ENCODE data around the gene MYO1C.

MYO1C gene

GRCh38 chr17:1505586-1505985 is 13.1 kb upstream of the MYO1C start:
- Histone ChIP-seq H3K9me3 (ENCODE audit: control insufficient read depth in 1 of 2, low read length in 2 of 2) (no peaks in the 10 kb centered on the region), H3K36me3 (ENCODE audit: control insufficient read depth in 1 of 2, insufficient read depth in 2 of 2, low read length in 2 of 2) (peaks cover 9 to 57% of the 10 kb centered on the region in 2 donors), H3K27me3 (ENCODE audit: low read depth, low read length) (no peaks in the 10 kb centered on the region), H3K4me3 (ENCODE audit: low read depth in 1 of 2, low read length in 2 of 2) (no peak overlapping the region), H3K4me1 (ENCODE audit: control insufficient read depth in 1 of 2, insufficient read depth in 2 of 2, low read length in 2 of 2) (peaks cover 3 to 7% of the 10 kb centered on the region in 2 donors), H3K27ac (ENCODE audit: low read length) (no peak overlapping the region)

- Histone ChIP-seq H3K4me1 (ENCODE audit: control insufficient read depth in 1 of 2, insufficient read depth in 2 of 2, low read length in 2 of 2) (peaks cover 0 to 7% of the 10 kb centered on the region in 2 donors), H3K36me3 (ENCODE audit: control insufficient read depth in 1 of 2, insufficient read depth in 2 of 2, low read length in 2 of 2) (peaks cover 9 to 57% of the 10 kb centered on the region in 2 donors), H3K4me3 (ENCODE audit: low read depth in 1 of 2, low read length in 2 of 2) (no peak overlapping the region), H3K9me3 (ENCODE audit: control insufficient read depth in 1 of 2, low read length in 2 of 2) (no peaks in the 10 kb centered on the region), H3K27ac (ENCODE audit: low read length) (no peak overlapping the region), H3K27me3 (ENCODE audit: low read depth, low read length) (no peaks in the 10 kb centered on the region)
Observed at GRCh38 chr17:1504866-1505265, 12.4 kb upstream of the MYO1C start.

DNA sequence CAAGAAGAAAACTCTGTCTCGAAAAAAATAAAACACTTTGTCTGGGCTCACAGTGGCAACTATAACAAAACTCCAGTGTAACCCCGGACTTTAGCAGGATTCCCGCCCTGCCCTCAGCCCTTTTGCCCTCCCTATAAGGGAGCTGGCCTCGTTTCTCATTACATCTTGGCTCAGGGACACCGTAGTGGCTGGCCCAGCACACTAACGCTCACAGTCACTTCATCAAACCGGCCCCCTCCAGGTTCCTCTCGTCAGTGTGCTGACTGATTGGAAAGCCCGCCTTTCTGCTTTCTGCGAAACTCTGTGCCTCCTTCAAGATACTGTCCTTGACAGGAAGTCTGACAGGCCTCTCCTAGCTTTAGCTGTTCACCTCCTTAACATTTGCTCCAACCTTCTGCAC is 11.2 kb upstream of the MYO1C start:
- no peaks in the 10 kb centered on the region for H3K27me3 ChIP-seq (ENCODE audit: low read depth, low read length)
- H3K4me1 ChIP-seq (ENCODE audit: control insufficient read depth in 1 of 2, insufficient read depth in 2 of 2, low read length in 2 of 2): no peaks in the 10 kb centered on the region

GRCh38 chr17:1498869-1499268 is 6.4 kb upstream of the MYO1C start:
- peaks cover 11 to 31% of the 10 kb centered on the region in 2 donors for H3K36me3 ChIP-seq (ENCODE audit: control insufficient read depth in 1 of 2, insufficient read depth in 2 of 2, low read length in 2 of 2)
- no peak overlapping the region for H3K27ac ChIP-seq (ENCODE audit: low read length)
- H3K4me3 ChIP-seq (ENCODE audit: low read depth in 1 of 2, low read length in 2 of 2): no peak overlapping the region
- no peaks in the 10 kb centered on the region for H3K27me3 ChIP-seq (ENCODE audit: low read depth, low read length)
- H3K4me1 ChIP-seq (ENCODE audit: control insufficient read depth in 1 of 2, insufficient read depth in 2 of 2, low read length in 2 of 2): peaks cover 0 to 23% of the 10 kb centered on the region in 2 donors
- no peaks in the 10 kb centered on the region for H3K9me3 ChIP-seq (ENCODE audit: control insufficient read depth in 1 of 2, low read length in 2 of 2)

More for the DNA sequence above, 11.2 kb upstream of the MYO1C start:
- no peak overlapping the region for H3K4me3 ChIP-seq (ENCODE audit: low read depth in 1 of 2, low read length in 2 of 2)
- H3K36me3 ChIP-seq (ENCODE audit: control insufficient read depth in 1 of 2, insufficient read depth in 2 of 2, low read length in 2 of 2): peaks cover 9 to 48% of the 10 kb centered on the region in 2 donors
- H3K27ac ChIP-seq (ENCODE audit: low read length): no peak overlapping the region
- no peaks in the 10 kb centered on the region for H3K9me3 ChIP-seq (ENCODE audit: control insufficient read depth in 1 of 2, low read length in 2 of 2)

- Histone ChIP-seq H3K4me3 (ENCODE audit: low read depth in 1 of 2, low read length in 2 of 2) (no peak overlapping the region), H3K4me1 (ENCODE audit: control insufficient read depth in 1 of 2, insufficient read depth in 2 of 2, low read length in 2 of 2) (peaks cover 0 to 30% of the 10 kb centered on the region in 2 donors), H3K27ac (ENCODE audit: low read length) (no peak overlapping the region), H3K27me3 (ENCODE audit: low read depth, low read length) (no peaks in the 10 kb centered on the region), H3K36me3 (ENCODE audit: control insufficient read depth in 1 of 2, insufficient read depth in 2 of 2, low read length in 2 of 2) (peaks cover 11 to 31% of the 10 kb centered on the region in 2 donors), H3K9me3 (ENCODE audit: control insufficient read depth in 1 of 2, low read length in 2 of 2) (no peaks in the 10 kb centered on the region)
Observed at GRCh38 chr17:1498233-1498632, 5.7 kb upstream of the MYO1C start.

DNA sequence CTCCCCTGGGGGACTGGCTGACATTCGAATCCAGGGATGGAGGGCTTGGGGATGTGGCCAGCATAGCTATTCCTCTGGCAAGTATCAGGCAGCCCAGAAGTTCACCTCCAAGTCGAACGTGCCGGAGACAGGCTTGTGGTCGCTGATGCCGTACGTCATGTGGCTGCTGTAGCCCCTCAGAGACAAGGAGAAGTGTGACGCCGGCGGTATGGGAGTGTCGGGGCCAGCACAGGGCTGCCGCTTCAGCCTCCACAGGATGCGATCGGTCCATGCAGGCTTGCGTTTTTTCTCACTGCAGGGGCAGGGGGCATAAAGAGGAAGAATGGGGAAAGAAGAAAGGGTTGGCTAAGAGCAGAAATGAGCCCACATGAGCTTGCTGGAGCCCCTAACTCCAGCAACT is 5.3 kb upstream of the MYO1C start:
- Histone ChIP-seq H3K27me3 (ENCODE audit: low read depth, low read length) (no peaks in the 10 kb centered on the region), H3K9me3 (ENCODE audit: control insufficient read depth in 1 of 2, low read length in 2 of 2) (no peaks in the 10 kb centered on the region), H3K27ac (ENCODE audit: low read length) (no peak overlapping the region), H3K4me3 (ENCODE audit: low read depth in 1 of 2, low read length in 2 of 2) (no peak overlapping the region), H3K36me3 (ENCODE audit: control insufficient read depth in 1 of 2, insufficient read depth in 2 of 2, low read length in 2 of 2) (peaks cover 11 to 31% of the 10 kb centered on the region in 2 donors), H3K4me1 (ENCODE audit: control insufficient read depth in 1 of 2, insufficient read depth in 2 of 2, low read length in 2 of 2) (peaks cover 4 to 33% of the 10 kb centered on the region in 2 donors)

DNA sequence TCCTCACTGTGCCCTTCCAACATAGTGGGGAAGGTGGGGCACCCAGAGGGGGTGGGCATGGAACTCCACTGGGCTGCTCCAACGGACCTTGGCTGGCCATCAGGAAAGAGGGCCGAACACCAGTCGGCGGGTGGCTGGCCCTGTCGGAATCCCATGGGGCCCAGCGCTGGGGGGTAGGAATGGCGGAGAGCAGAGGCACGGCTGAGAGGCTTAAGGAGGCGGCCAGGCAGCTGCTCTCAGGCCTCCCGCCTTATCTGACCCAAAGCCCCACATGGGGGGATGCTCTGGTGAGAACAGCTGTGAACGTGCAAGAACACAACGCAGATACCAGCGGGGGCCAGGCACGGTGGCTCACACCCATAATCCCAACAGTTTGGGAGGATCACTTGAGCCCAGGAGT is 4.4 kb upstream of the MYO1C start:
- Histone ChIP-seq H3K36me3 (ENCODE audit: control insufficient read depth in 1 of 2, insufficient read depth in 2 of 2, low read length in 2 of 2) (peaks cover 11 to 26% of the 10 kb centered on the region in 2 donors), H3K4me3 (ENCODE audit: low read depth in 1 of 2, low read length in 2 of 2) (no peak overlapping the region), H3K4me1 (ENCODE audit: control insufficient read depth in 1 of 2, insufficient read depth in 2 of 2, low read length in 2 of 2) (peaks cover 6 to 43% of the 10 kb centered on the region in 2 donors), H3K9me3 (ENCODE audit: control insufficient read depth in 1 of 2, low read length in 2 of 2) (no peaks in the 10 kb centered on the region), H3K27me3 (ENCODE audit: low read depth, low read length) (no peaks in the 10 kb centered on the region), H3K27ac (ENCODE audit: low read length) (no peak overlapping the region)

DNA sequence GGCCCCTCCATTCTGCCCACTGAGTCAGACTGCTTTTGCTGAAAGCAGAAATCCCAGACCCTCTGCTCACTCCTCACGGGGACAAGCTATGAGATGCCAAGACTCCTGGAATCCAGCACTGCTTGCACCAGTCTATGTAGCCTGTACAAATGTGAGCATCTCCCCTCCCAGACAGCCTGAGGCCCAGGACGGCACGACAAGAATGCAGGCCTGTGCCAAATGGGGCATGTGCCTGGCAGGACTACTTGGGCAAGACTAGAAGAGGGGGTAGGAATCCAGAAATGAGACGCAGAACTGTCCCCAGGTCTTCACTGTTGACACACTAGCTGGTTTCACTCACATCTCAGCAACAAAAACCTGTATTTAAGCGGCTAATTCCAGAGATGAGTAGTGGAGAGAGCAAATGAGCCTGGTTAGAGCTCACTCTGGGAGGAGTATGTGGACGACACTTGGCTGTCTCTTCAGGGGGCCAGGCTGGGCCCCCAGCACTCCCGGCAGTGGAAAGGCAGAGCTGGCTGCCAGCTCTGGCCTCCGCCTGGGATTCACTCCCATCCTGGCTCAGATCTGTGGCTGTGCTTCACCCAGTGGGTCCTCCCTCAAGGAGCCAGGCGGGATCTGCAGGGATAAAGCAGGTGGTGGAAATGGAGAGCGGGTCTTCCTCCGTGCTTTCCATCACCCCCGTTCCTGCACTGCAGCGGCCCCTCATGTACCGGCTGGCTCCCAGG is 2.9 kb upstream of the MYO1C start:
- peak overlapping the region; percentile 52 for H3K27ac ChIP-seq (ENCODE audit: low read length)
- H3K27me3 ChIP-seq (ENCODE audit: low read depth, low read length): no peaks in the 10 kb centered on the region
- peaks cover 11 to 26% of the 10 kb centered on the region in 2 donors for H3K36me3 ChIP-seq (ENCODE audit: control insufficient read depth in 1 of 2, insufficient read depth in 2 of 2, low read length in 2 of 2)
- H3K4me3 ChIP-seq (ENCODE audit: low read depth in 1 of 2, low read length in 2 of 2): no peak overlapping the region
- H3K4me1 ChIP-seq (ENCODE audit: control insufficient read depth in 1 of 2, insufficient read depth in 2 of 2, low read length in 2 of 2): peaks cover 8 to 50% of the 10 kb centered on the region in 2 donors
- H3K9me3 ChIP-seq (ENCODE audit: control insufficient read depth in 1 of 2, low read length in 2 of 2): no peaks in the 10 kb centered on the region

DNA sequence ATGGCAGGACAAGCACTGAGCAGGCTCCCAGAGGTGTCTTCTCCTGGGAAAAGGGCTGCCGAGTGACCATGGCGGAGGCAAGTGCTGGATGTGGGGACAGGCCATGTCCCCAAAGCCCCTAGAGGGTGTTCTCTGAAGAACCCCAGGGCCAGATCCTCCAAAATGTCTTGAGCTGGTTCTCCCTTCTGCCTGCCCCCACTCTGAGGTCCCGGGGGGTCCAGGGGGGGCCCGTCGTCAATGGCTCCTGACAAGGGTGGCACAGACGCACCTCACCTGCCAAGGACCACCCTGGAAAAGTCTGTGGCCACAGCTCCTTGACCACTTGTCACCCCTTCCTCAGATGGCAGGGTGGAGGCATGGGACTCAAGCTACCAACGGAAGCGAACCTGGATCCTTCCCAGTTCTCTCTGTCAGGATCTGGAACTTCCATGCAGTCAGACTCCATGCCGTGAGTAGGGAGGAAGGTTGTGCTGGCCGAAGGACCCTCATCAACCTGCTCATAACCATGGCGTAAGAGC is 2.3 kb upstream of the MYO1C start:
- H3K4me1 ChIP-seq (ENCODE audit: control insufficient read depth in 1 of 2, insufficient read depth in 2 of 2, low read length in 2 of 2): peaks cover 9 to 55% of the 10 kb centered on the region in 2 donors
- no peak overlapping the region for H3K4me3 ChIP-seq (ENCODE audit: low read depth in 1 of 2, low read length in 2 of 2)
- no peaks in the 10 kb centered on the region for H3K27me3 ChIP-seq (ENCODE audit: low read depth, low read length)
- no peaks in the 10 kb centered on the region for H3K9me3 ChIP-seq (ENCODE audit: control insufficient read depth in 1 of 2, low read length in 2 of 2)
- H3K36me3 ChIP-seq (ENCODE audit: control insufficient read depth in 1 of 2, insufficient read depth in 2 of 2, low read length in 2 of 2): peaks cover 11 to 26% of the 10 kb centered on the region in 2 donors
- H3K27ac ChIP-seq (ENCODE audit: low read length): peak overlapping the region; percentile 52

DNA sequence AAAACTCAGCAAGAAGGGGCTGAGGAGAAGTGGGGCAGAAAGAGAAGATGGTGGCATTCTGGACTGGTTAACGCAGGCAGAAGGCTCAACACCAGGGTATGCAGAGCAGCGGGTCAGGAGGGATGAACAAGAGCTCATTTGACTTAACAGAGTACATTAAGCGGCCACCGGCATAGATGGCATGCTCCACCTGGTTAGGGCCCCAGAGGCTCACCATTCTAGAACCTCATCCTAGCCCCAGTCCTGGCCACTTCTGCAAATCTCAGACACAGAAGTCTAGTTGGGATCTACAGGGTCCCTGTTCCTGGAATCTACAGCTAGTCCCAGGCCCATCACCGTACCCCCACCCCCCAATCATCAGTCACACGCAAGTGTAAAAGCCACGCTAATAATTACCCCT is 1.7 kb upstream of the MYO1C start:
- Histone ChIP-seq H3K27me3 (ENCODE audit: low read depth, low read length) (no peaks in the 10 kb centered on the region), H3K9me3 (ENCODE audit: control insufficient read depth in 1 of 2, low read length in 2 of 2) (no peaks in the 10 kb centered on the region), H3K27ac (ENCODE audit: low read length) (no peak overlapping the region), H3K36me3 (ENCODE audit: control insufficient read depth in 1 of 2, insufficient read depth in 2 of 2, low read length in 2 of 2) (peaks cover 11 to 26% of the 10 kb centered on the region in 2 donors), H3K4me3 (ENCODE audit: low read depth in 1 of 2, low read length in 2 of 2) (no peak overlapping the region), H3K4me1 (ENCODE audit: control insufficient read depth in 1 of 2, insufficient read depth in 2 of 2, low read length in 2 of 2) (peaks cover 9 to 61% of the 10 kb centered on the region in 2 donors)

- H3K27ac ChIP-seq (ENCODE audit: low read length): no peak overlapping the region
Observed at GRCh38 chr17:1493291-1493980, 950 bp upstream of the MYO1C start.

More at GRCh38 chr17:1493291-1493980, 950 bp upstream of the MYO1C start:
- Histone ChIP-seq H3K36me3 (ENCODE audit: control insufficient read depth in 1 of 2, insufficient read depth in 2 of 2, low read length in 2 of 2) (peaks cover 11 to 26% of the 10 kb centered on the region in 2 donors), H3K9me3 (ENCODE audit: control insufficient read depth in 1 of 2, low read length in 2 of 2) (no peaks in the 10 kb centered on the region), H3K27me3 (ENCODE audit: low read depth, low read length) (no peaks in the 10 kb centered on the region), H3K4me1 (ENCODE audit: control insufficient read depth in 1 of 2, insufficient read depth in 2 of 2, low read length in 2 of 2) (peaks cover 13 to 69% of the 10 kb centered on the region in 2 donors), H3K4me3 (ENCODE audit: low read depth in 1 of 2, low read length in 2 of 2) (peak overlapping the region in 1 of 2 donors; percentile 51)
